MM.1S (cell line): ENCODE measurements around the gene RIPPLY3.
"Not testable (repeated sequence)": the region's sequence is repeated elsewhere in the genome, so short reads cannot be mapped to it uniquely, and the experiment has no call there.

Experiments used
- DNase-seq: peaks from one replicate; pipeline ENCODE4 v3.0.0-alpha.2; 2015
- H2AFZ ChIP-seq: fragments of 300-600 bp; sonication (generic); 2 replicates; pipeline ENCODE4 v1.6.0; 2016; ENCODE audit warnings: antibody characterized with exemption, low read length
- H3F3A ChIP-seq: fragments of 300-600 bp; sonication (generic); 2 replicates; pipeline ENCODE4 v1.6.1; 2016; ENCODE audit warnings: mild to moderate bottlenecking, antibody characterized with exemption, low read length, moderate library complexity, mixed read lengths; ENCODE audit not compliant: insufficient read depth
- H3K27ac ChIP-seq: fragments of 300-600 bp; sonication (generic); 2 replicates; pipeline ENCODE4 v1.5.1; 2016; ENCODE audit warnings: mild to moderate bottlenecking, low read length
- H3K27me3 ChIP-seq: fragments of 300-600 bp; sonication (generic); replicated peaks from 2 replicates; pipeline ENCODE4 v1.6.0; 2016; ENCODE audit warnings: low read length; ENCODE audit not compliant: insufficient read depth
- H3K36me3 ChIP-seq: fragments of 300-600 bp; sonication (generic); replicated peaks from 2 replicates; pipeline ENCODE4 v1.6.1; 2016; ENCODE audit warnings: mild to moderate bottlenecking, low read length, mixed read lengths; ENCODE audit not compliant: insufficient read depth
- H3K4me1 ChIP-seq: fragments of 300-600 bp; sonication (generic); 2 replicates; pipeline ENCODE4 v1.6.1; 2016; ENCODE audit warnings: low read length, mixed read lengths
- H3K4me2 ChIP-seq: fragments of 300-600 bp; sonication (generic); 2 replicates; pipeline ENCODE4 v1.6.0; 2016; ENCODE audit warnings: low read depth, low read length
- H3K4me3 ChIP-seq: fragments of 300-600 bp; sonication (generic); 2 replicates; pipeline ENCODE4 v1.5.1; 2016; ENCODE audit warnings: low read length, mixed read lengths
- H3K79me2 ChIP-seq: fragments of 300-600 bp; sonication (generic); 2 replicates; pipeline ENCODE4 v1.6.1; 2016; ENCODE audit warnings: mixed run types, low read length, mixed read lengths
- H3K9ac ChIP-seq: fragments of 300-600 bp; sonication (generic); 2 replicates; pipeline ENCODE4 v1.6.1; 2016; ENCODE audit warnings: low read length, mixed read lengths
- H3K9me2 ChIP-seq: fragments of 300-600 bp; sonication (generic); replicated peaks from 2 replicates; pipeline ENCODE4 v1.6.1; 2016; ENCODE audit warnings: mild to moderate bottlenecking, low read length, mixed read lengths; ENCODE audit not compliant: insufficient read depth
- H3K9me3 ChIP-seq: fragments of 300-600 bp; sonication (generic); replicated peaks from 2 replicates; pipeline ENCODE4 v1.6.1; 2016; ENCODE audit warnings: mild to moderate bottlenecking, low read length, mixed read lengths; ENCODE audit not compliant: insufficient read depth
- H4K20me1 ChIP-seq: fragments of 300-600 bp; sonication (generic); 2 replicates; pipeline ENCODE4 v1.6.1; 2016; ENCODE audit warnings: mild to moderate bottlenecking, low read length, moderate library complexity, mixed read lengths; ENCODE audit not compliant: insufficient read depth
- CTCF ChIP-seq: fragments of 300-600 bp; sonication (generic); IDR thresholded peaks from 2 replicates; pipeline ENCODE4 v1.5.1; 2016; ENCODE audit warnings: antibody characterized with exemption, low read length, mixed read lengths
- EZH2 ChIP-seq: fragments of 300-600 bp; sonication (generic); optimal IDR thresholded peaks from 2 replicates; pipeline ENCODE3; 2017; ENCODE audit warnings: low read depth, mild to moderate bottlenecking, antibody characterized with exemption, low read length, mixed read lengths
- EZH2phosphoT487 ChIP-seq: fragments of 300-600 bp; sonication (generic); IDR thresholded peaks from 2 replicates; pipeline ENCODE4 v1.6.1; 2018; ENCODE audit warnings: antibody characterized with exemption, low read length

RIPPLY3 gene

GRCh38 chr21:37001441-37001840 is 5.1 kb upstream of the RIPPLY3 start:
- Histone ChIP-seq H3K27me3 (no peaks in the 10 kb centered on the region), H3K36me3 (no peaks in the 10 kb centered on the region), H3K4me3 (no peak overlapping the region), H3K9ac (no peak overlapping the region), H4K20me1 (no peaks in the 10 kb centered on the region), H3K9me2 (no peaks in the 10 kb centered on the region), H3K27ac (no peak overlapping the region), H3K4me1 (no peaks in the 10 kb centered on the region), H3K9me3 (no peaks in the 10 kb centered on the region), H3K79me2 (no peaks in the 10 kb centered on the region), H2AFZ (no peak overlapping the region), H3K4me2 (no peak overlapping the region), H3F3A (no peaks in the 10 kb centered on the region)
- TF ChIP-seq CTCF (no peak), EZH2phosphoT487 (no peak), EZH2 (no peak)
- DNase-seq = no peak

GRCh38 chr21:37002851-37003250 is 3.7 kb upstream of the RIPPLY3 start:
- not testable (repeated sequence) for H4K20me1 ChIP-seq, H3K27me3 ChIP-seq, H3K27ac ChIP-seq, DNase-seq, H3K36me3 ChIP-seq, H3K4me2 ChIP-seq, H2AFZ ChIP-seq, H3F3A ChIP-seq, H3K79me2 ChIP-seq, H3K4me1 ChIP-seq, H3K9me2 ChIP-seq, H3K4me3 ChIP-seq, H3K9me3 ChIP-seq, H3K9ac ChIP-seq

- not testable (repeated sequence) for H3K27me3 ChIP-seq, H3K4me2 ChIP-seq, H2AFZ ChIP-seq, H3K9me3 ChIP-seq, H4K20me1 ChIP-seq, H3K36me3 ChIP-seq, H3K27ac ChIP-seq, H3K4me3 ChIP-seq, H3K9me2 ChIP-seq, H3K4me1 ChIP-seq, H3F3A ChIP-seq, H3K9ac ChIP-seq, H3K79me2 ChIP-seq, DNase-seq
Observed at GRCh38 chr21:37003917-37004316, 2.6 kb upstream of the RIPPLY3 start.

- Histone ChIP-seq H3K4me1 (no peaks in the 10 kb centered on the region), H3K4me3 (no peak overlapping the region), H3K9me2 (no peaks in the 10 kb centered on the region), H3K27me3 (no peaks in the 10 kb centered on the region), H3K36me3 (no peaks in the 10 kb centered on the region), H2AFZ (no peak overlapping the region), H3K9me3 (no peaks in the 10 kb centered on the region), H3K27ac (no peak overlapping the region), H4K20me1 (no peaks in the 10 kb centered on the region), H3F3A (peaks cover 6% of the 10 kb centered on the region; the same call in 1 of the 2 replicates), H3K4me2 (no peak overlapping the region), H3K79me2 (no peaks in the 10 kb centered on the region), H3K9ac (no peak overlapping the region)
- no peak for DNase-seq
- no peak for TF ChIP-seq CTCF
- TF ChIP-seq EZH2phosphoT487 = no peak
- TF ChIP-seq EZH2 = no peak
Observed at GRCh38 chr21:37005548-37006485, 685 bp upstream of the RIPPLY3 start.
